NCI-H69 (cell line): ENCODE measurements around the gene NDUFAF2.
A peak's percentile ranks its signal among the peaks of the same experiment; 100 is the strongest.
"Not testable (repeated sequence)": the region's sequence is repeated elsewhere in the genome, so short reads cannot be mapped to it uniquely, and the experiment has no call there.

Experiments used
- DNase-seq: peaks from one replicate; lab custom pipeline; 2025; lab: John Stamatoyannopoulos, UW

NDUFAF2 gene

DNA sequence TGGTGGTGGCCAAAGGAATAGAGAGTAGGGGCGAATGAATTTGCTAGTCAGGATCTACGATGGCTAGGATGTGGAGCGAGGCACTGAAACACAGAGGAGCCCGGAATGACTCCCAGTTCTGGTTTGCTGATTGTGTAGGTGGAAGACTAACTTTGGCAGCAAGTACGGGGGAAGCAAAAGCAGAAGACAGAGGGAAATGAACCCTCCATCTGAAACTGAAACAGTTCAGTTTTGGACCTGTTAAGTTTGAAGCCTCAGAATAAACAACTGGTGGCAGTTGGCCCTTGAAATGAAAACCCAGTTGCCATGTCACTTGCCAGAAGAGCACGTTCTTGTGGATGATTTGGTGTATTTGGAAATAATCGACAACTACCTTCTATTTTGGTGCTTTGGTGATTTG, 232.7 kb downstream of the NDUFAF2 start:
- no peak for DNase-seq

DNA sequence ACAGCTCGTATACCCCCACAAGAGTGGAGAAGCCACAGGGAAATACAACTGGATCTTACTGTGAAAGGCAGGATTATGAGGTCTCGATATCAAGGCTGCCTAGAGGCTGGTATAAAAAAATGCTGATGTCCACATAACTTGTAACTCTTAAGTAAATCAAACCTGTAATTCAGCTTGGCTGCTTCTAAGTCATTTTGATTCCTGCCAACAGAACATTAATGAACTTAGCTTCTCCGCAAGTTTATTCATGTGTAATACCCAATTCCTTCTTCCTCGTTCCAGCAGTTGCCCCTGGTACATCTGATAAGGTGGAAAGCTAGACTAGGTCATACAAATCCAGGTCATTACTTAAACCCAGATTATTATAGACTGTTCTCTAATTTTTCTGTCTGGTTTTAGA, 233.7 kb downstream of the NDUFAF2 start:
- no peak for DNase-seq

DNA sequence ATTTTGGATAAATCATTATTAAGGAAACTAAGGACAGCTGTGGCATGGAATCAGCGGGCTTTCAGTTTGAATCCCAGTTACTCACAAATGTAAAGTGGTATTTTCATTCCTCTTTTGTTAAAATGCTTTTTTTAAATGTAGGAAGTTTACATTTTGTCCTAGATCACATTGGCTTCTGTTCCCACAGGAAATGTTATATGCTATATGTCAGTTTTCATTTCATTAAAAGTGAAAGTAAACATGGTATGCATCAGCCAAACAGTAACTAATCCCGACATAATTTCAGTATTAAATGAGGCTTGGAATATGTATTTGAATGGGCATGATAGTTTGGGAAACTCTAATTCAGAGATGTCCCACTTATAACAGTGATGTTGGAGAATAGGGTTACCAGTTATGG, 235.9 kb downstream of the NDUFAF2 start:
- DNase-seq = no peak

DNA sequence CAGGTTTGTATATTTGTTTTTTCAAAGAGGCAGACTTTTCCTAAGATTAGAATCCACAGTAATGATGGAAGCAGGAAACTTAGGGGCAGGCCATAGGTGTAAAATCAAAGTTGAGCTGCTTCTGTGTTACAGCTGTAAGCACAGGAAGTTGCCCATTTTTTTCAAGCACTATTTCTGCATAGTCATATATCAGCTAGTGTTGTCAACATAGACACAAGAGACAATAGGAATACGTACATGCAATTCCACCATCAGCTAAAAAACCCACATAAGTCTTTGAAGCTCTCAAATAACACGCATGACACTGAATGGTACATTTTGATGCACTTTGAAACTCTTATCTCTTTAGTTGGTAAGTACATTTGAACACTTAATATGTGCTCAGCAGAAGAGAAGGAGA, 237.4 kb downstream of the NDUFAF2 start:
- no peak for DNase-seq

DNA sequence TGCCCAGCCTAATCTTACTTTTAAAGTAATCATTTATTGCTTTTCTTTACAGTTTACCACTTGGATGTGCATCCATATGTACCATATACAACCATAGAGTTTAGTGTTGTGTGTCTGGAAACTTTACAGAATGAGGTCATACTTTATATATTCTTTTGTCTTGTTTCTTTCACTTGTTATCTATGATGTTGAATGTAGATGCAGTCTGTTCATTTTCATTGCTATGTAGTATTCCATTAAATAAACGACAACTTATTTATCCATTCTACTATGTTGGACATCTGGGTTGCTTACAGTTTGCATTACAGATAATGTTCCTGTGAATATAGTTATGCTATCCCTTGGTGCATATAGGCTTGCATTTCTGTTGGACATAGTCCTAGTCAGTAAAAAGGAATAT, 238.5 kb downstream of the NDUFAF2 start:
- no peak for DNase-seq

DNA sequence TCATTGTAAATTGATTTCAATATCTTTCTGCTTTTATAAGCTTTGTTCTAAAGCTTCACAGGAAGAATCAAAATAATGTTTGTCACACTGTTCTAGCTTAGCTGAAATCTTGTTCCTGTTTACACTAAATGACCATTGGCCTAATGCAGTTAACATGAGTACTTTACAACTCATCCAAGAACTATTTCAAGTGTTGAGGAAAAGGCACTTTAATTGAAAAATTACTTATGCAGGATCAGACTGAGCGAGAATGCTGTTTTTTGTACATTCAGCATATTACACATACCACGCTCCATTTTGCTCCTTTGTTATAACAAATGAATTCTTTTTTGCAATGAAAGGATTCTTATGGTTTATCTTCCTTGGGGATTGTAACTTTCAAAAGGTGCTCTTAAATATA, 239.7 kb downstream of the NDUFAF2 start:
- DNase-seq = no peak

DNA sequence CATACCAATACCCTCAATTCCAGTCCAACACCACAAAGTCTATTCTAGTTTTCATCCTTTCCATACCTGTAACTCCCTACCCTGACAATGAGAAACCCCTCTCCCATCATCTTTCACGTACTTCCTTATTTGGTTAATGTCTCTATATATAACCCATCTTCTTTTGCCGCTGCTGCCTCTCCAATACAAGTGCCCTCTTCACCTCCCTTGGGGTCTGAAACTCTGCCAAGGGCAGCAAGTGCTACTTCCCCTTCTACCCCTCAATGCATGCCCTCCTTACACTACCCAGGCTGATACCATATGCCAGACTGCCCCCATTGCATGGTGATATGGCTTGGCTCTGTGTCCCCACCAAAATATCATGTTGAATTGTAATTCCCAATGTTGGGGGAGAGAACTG, 241.6 kb downstream of the NDUFAF2 start:
- no peak for DNase-seq

DNA sequence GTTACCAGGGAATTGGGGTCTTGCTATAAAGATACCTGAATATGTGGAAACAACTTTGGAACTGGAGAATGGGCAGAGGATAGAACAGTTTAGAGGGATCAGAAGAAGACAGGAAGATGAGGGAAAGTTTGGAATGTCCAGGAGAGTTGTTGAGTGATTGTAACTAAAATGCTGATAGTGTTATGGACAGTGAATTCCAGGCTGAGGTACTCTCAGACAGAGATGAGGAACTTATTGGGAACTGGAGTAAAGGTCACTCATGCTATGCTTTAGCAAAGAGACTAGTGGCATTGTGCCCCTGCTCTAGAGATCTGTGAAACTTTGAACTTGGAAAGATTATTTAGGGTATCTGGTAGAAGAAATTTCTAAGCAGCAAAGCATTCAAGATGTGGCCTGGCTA, 242.3 kb downstream of the NDUFAF2 start:
- DNase-seq = not testable (repeated sequence)

DNA sequence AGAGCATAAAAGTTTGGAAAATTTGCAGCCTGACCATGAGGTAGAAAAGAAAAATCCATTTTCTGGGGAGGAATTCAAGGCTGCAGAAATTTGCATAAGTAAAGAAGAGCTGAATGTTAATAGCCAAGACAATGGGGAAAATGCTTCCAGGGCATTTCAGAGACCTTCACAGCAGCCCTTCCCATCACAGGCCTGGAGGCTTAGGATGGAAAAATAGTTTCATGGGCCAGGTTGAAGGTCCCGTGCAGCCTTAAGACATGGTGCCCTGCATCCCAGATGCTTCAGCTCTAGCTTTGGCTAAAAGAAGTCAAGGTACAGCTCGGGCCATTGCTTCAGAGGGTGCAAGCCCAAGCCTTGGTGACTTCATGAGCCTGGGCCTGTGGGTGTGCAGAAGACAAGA, 242.8 kb downstream of the NDUFAF2 start:
- DNase-seq = not testable (repeated sequence)

DNA sequence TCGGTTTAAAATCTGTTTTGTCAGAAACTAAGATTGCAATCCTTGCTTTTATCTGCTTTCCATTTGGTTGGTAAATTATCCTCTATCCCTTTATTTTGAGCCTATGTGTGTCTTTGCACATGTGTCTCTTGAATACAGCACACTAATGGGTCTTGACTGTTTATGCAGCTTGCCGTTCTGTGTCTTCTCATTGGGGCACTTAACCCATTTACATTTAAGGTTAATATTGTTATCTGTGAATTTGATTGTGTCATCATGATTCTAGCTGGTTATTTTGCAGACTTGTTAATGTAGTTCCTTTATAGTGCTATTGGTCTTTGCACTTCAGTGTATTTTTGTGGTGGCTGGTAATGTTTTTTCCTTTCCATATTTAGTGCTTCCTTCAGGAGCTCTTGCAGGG, 253.6 kb downstream of the NDUFAF2 start:
- DNase-seq = no peak

DNA sequence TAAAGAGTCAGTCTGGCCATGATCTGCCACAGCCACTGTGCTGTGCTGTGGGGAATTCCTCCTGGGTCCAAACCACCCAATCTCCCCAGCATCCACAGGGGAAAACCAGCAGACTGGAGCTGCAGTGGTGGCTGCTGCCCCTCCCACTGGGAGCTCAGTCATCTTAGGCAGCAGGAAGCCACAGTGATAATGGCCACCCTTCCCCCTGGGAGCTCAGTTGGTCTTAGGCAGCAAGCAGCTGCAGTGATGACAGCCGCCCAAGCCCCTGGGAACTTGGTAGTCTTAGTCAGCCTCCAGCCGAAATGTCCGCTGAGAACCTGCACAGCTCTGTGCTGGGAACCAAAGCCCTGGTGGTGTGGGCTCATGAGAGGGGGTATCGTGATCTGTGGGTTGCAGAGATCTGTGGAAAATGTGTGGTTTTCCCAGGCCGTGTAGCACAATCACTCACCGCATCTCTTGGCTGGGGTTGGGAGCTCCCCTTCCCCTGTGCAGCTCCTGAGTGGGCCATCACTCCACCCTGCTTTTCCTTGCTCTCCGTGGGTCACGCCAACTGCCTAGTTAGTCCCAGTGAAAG, 255.7 kb downstream of the NDUFAF2 start:
- peak; percentile 72 for DNase-seq

DNA sequence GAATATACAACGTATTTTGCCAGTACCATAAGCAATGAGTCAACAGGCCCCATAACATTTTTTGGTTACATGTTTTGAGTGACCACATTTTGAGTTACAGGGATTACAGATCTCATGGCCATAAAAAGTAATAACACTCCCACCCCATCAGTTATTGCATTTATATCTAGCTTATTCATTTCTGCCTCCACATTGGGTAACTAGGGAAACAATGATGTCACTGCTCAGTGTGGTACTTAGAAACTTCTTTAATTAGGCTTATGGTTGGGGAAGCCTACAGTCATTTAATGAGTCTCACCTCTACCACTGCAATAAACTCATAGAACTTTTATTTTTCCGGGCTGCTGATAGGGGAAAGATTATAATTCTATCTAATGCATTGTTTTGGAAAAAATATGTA, 257.2 kb downstream of the NDUFAF2 start:
- DNase-seq = no peak
